DND-41 (cell line): ENCODE data around the gene MAFG.

Experiments used
- EZH2 ChIP-seq: IDR thresholded peaks from 3 replicates; pipeline ENCODE4 v1.6.1; 2012; ENCODE audit warnings: borderline replicate concordance, low read depth, mild to moderate bottlenecking, moderate library complexity, low read length, inconsistent platforms; ENCODE audit not compliant: severe bottlenecking
- TF ChIP-seq, protein P1 (sequence below): IDR thresholded peaks from 2 replicates; pipeline ENCODE4 v1.5.1; 2012; ENCODE audit warnings: borderline replicate concordance, low read length, moderate library complexity, mild to moderate bottlenecking; ENCODE audit not compliant: poor library complexity, severe bottlenecking; ENCODE audit errors: extremely low read depth

DNA sequence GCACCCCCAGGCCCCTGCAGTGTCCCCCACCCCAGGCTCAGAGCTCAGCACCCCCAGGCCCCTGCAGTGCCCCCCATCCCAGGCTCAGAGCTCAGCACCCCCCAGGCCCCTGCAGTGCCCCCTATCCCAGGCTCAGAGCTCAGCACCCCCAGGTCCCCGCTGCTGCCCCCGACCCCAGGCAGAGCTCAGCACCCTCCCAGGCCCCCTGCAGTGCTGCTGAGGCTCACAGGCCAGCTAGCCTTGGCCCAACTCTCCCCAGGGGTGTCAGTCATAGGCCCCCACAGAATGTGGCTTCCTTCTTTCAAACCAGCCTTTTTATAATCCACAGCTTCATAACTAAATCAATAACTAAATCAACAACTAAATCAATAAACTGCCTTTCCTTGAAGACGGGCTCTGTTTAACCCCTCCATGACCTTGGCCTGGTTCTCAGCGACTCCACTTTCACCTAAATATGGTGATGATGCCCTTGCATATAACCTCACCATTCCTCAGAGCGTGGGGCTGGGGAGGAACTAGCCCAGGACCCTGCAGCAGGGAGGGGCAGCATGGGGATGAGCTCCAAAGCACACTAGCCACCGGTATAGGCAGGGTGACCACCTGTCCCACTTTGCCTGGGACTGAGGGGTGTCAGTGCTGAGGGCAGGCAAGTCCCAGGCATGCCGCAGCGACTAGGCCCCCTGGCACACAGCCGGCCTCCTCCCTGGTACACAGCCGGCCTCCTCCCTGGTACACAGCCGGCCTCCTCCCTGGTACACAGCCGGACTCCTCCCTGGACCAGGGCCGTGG is 28.4 kb upstream of the MAFG start:
- no peak for TF ChIP-seq EZH2
- TF ChIP-seq, protein P1, sequence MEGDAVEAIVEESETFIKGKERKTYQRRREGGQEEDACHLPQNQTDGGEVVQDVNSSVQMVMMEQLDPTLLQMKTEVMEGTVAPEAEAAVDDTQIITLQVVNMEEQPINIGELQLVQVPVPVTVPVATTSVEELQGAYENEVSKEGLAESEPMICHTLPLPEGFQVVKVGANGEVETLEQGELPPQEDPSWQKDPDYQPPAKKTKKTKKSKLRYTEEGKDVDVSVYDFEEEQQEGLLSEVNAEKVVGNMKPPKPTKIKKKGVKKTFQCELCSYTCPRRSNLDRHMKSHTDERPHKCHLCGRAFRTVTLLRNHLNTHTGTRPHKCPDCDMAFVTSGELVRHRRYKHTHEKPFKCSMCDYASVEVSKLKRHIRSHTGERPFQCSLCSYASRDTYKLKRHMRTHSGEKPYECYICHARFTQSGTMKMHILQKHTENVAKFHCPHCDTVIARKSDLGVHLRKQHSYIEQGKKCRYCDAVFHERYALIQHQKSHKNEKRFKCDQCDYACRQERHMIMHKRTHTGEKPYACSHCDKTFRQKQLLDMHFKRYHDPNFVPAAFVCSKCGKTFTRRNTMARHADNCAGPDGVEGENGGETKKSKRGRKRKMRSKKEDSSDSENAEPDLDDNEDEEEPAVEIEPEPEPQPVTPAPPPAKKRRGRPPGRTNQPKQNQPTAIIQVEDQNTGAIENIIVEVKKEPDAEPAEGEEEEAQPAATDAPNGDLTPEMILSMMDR = no peak
